Lower leg skin (tissue), 3 donors: Measurements from ENCODE around the gene FGF11.

Source experiments
- POLR2A ChIP-seq, 2 donors: fragments of 450-650 bp; IDR thresholded peaks; one replicate each; pipeline ENCODE4 v1.6.1; 2016 to 2017; ENCODE audit warnings: antibody characterized with exemption in 2 of 2, mild to moderate bottlenecking in 1 of 2, moderate library complexity in 1 of 2
- TF ChIP-seq, protein P1 (sequence below), 3 donors: fragments of 450-650 bp; IDR thresholded peaks; one replicate each; pipeline ENCODE4 v1.5.1; 2016; ENCODE audit warnings: antibody characterized with exemption in 3 of 3, mild to moderate bottlenecking in 3 of 3, moderate library complexity in 2 of 3

- TF ChIP-seq, protein P1, sequence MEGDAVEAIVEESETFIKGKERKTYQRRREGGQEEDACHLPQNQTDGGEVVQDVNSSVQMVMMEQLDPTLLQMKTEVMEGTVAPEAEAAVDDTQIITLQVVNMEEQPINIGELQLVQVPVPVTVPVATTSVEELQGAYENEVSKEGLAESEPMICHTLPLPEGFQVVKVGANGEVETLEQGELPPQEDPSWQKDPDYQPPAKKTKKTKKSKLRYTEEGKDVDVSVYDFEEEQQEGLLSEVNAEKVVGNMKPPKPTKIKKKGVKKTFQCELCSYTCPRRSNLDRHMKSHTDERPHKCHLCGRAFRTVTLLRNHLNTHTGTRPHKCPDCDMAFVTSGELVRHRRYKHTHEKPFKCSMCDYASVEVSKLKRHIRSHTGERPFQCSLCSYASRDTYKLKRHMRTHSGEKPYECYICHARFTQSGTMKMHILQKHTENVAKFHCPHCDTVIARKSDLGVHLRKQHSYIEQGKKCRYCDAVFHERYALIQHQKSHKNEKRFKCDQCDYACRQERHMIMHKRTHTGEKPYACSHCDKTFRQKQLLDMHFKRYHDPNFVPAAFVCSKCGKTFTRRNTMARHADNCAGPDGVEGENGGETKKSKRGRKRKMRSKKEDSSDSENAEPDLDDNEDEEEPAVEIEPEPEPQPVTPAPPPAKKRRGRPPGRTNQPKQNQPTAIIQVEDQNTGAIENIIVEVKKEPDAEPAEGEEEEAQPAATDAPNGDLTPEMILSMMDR (IDR thresholded peaks at IDR 0.05): no peak
- TF ChIP-seq POLR2A (IDR thresholded peaks at IDR 0.05): no peak
Measured at GRCh38 chr17:7440113-7440833, 961 bp downstream of the FGF11 start.
